Astrocyte (in vitro differentiated cells and primary cell): Measurements from ENCODE around the gene RASGRF2.

ENCODE experiments used
- CTCF ChIP-seq: IDR thresholded peaks from 2 replicates; pipeline ENCODE4 v1.5.1; 2011; ENCODE audit warnings: low read depth, mild to moderate bottlenecking, inconsistent platforms, low read length, moderate library complexity; ENCODE audit not compliant: insufficient read depth
- EZH2 ChIP-seq: IDR thresholded peaks from 2 replicates; pipeline ENCODE4 v1.6.1; 2012; ENCODE audit warnings: mild to moderate bottlenecking, low read length, inconsistent platforms; ENCODE audit not compliant: insufficient read depth

- TF ChIP-seq EZH2 = no peak
- no peak for TF ChIP-seq CTCF
These were observed 32.1 kb upstream of the RASGRF2 start for GRCh38 chr5:80928073-80928472.
